GM18861 (cell line): ENCODE data around the gene CISD2.
A peak's percentile ranks its signal among the peaks of the same experiment; 100 is the strongest.
"Not testable (repeated sequence)": the region's sequence is repeated elsewhere in the genome, so short reads cannot be mapped to it uniquely, and the experiment has no call there.

ENCODE experiments used
- ATAC-seq: cut with Tn5 transposase; IDR thresholded peaks from one replicate; pipeline ENCODE4 v1.9.1; 2021; ENCODE audit not compliant: unreplicated experiment

Gene CISD2

GRCh38 chr4:102868781-102869568, at the start of gene CISD2:
CISD2 (plus strand) TSS chr4:102868992; CDS start chr4:102869085, 93 bp downstream.
- ATAC-seq = peak; percentile 79

- not testable (repeated sequence) for ATAC-seq
Observed at GRCh38 chr4:102819100-102819499, 49.7 kb upstream of the CISD2 start.

- no peak for ATAC-seq
Observed at GRCh38 chr4:102819588-102820365, 49.0 kb upstream of the CISD2 start.

- no peak for ATAC-seq
Observed at GRCh38 chr4:102823464-102823863, 45.3 kb upstream of the CISD2 start.

GRCh38 chr4:102823897-102824296, 44.9 kb upstream of the CISD2 start:
- ATAC-seq = no peak

GRCh38 chr4:102824398-102824797, 44.4 kb upstream of the CISD2 start:
- no peak for ATAC-seq

- no peak for ATAC-seq
Observed at GRCh38 chr4:102825261-102826091, 43.3 kb upstream of the CISD2 start.

GRCh38 chr4:102826105-102826889, 42.5 kb upstream of the CISD2 start:
- no peak for ATAC-seq

- ATAC-seq = peak; percentile 20
Observed at GRCh38 chr4:102826890-102827673, 41.7 kb upstream of the CISD2 start, which contains the start of gene UBE2D3. UBE2D3 (minus strand) TSS chr4:102827551; CDS start chr4:102826508, 1,043 bp downstream.

- ATAC-seq = peak; percentile 77
Observed at GRCh38 chr4:102827674-102828496, 40.9 kb upstream of the CISD2 start.

GRCh38 chr4:102828497-102828808, 40.3 kb upstream of the CISD2 start:
- ATAC-seq = no peak

GRCh38 chr4:102829803-102830202, 39.0 kb upstream of the CISD2 start:
- ATAC-seq = no peak

- ATAC-seq = no peak
Observed at GRCh38 chr4:102832105-102832504, 36.7 kb upstream of the CISD2 start.

- no peak for ATAC-seq
Observed at GRCh38 chr4:102832667-102833066, 36.1 kb upstream of the CISD2 start.

- ATAC-seq = no peak
Observed at GRCh38 chr4:102836596-102836995, 32.2 kb upstream of the CISD2 start.

GRCh38 chr4:102842367-102842766, 26.4 kb upstream of the CISD2 start:
- ATAC-seq = no peak

- ATAC-seq = no peak
Observed at GRCh38 chr4:102843273-102843672, 25.5 kb upstream of the CISD2 start.

- ATAC-seq = no peak
Observed at GRCh38 chr4:102843938-102844337, 24.9 kb upstream of the CISD2 start.

- no peak for ATAC-seq
Observed at GRCh38 chr4:102847687-102848086, 21.1 kb upstream of the CISD2 start.
